H9 (cell line): Measurements from ENCODE around the gene OAS3. TPM values are rescaled to one million over a fixed set of nuclear protein-coding genes. Genes with fewer than 3 reads are reported as not detected.
"Not testable (repeated sequence)": the region's sequence is repeated elsewhere in the genome, so short reads cannot be mapped to it uniquely, and the experiment has no call there.

ENCODE experiments used
- DNase-seq: peaks from one replicate; pipeline ENCODE4 v3.0.0-alpha.2; 2017
- H2AFZ ChIP-seq: one replicate; pipeline ENCODE4 v1.6.1; 2013; ENCODE audit warnings: mild to moderate bottlenecking, low read length, control low read depth, moderate library complexity
- H2AK5ac ChIP-seq: 2 replicates; pipeline ENCODE4 v1.6.1; 2013; ENCODE audit warnings: low read length, control low read depth, mixed read lengths; ENCODE audit not compliant: insufficient read length
- H2BK120ac ChIP-seq: one replicate; pipeline ENCODE4 v1.6.1; 2013; ENCODE audit warnings: low read depth, mild to moderate bottlenecking, low read length, control low read depth, inconsistent platforms; ENCODE audit not compliant: poor library complexity, severe bottlenecking
- H2BK12ac ChIP-seq: 2 replicates; pipeline ENCODE4 v1.6.1; 2013; ENCODE audit warnings: low read length, control low read depth, mixed read lengths, low read depth; ENCODE audit not compliant: insufficient read length
- H2BK15ac ChIP-seq: 2 replicates; pipeline ENCODE4 v1.6.1; 2013; ENCODE audit warnings: low read depth, low read length, control low read depth
- H2BK20ac ChIP-seq: one replicate; pipeline ENCODE4 v1.6.1; 2013; ENCODE audit warnings: low read depth, mild to moderate bottlenecking, low read length, control low read depth, inconsistent platforms; ENCODE audit not compliant: poor library complexity, severe bottlenecking
- H2BK5ac ChIP-seq: 2 replicates; pipeline ENCODE4 v1.6.1; 2013; ENCODE audit warnings: low read length, control low read depth, mixed read lengths; ENCODE audit not compliant: insufficient read length
- H3K14ac ChIP-seq: 2 replicates; pipeline ENCODE4 v1.6.1; 2013; ENCODE audit warnings: low read length, control low read depth; ENCODE audit not compliant: insufficient read depth
- H3K18ac ChIP-seq: 2 replicates; pipeline ENCODE4 v1.6.1; 2013; ENCODE audit warnings: low read depth, mild to moderate bottlenecking, mixed read lengths, low read length, control low read depth; ENCODE audit not compliant: insufficient read length
- H3K23ac ChIP-seq: 2 replicates; pipeline ENCODE4 v1.6.1; 2013; ENCODE audit warnings: low read length, control low read depth, mixed read lengths, low read depth; ENCODE audit not compliant: insufficient read length
- H3K23me2 ChIP-seq: 2 replicates; pipeline ENCODE4 v1.6.1; 2013; ENCODE audit warnings: low read depth, mild to moderate bottlenecking, mixed read lengths, low read length, control low read depth; ENCODE audit not compliant: insufficient read length, poor library complexity, severe bottlenecking
- H3K27ac ChIP-seq: 2 replicates; pipeline ENCODE4 v1.5.1; 2013; ENCODE audit warnings: low read length, control low read depth, mixed read lengths, low read depth; ENCODE audit not compliant: insufficient read length
- H3K27me3 ChIP-seq: 2 replicates; pipeline ENCODE4 v1.6.1; 2013; ENCODE audit warnings: low read length, control low read depth, inconsistent platforms; ENCODE audit not compliant: insufficient read depth
- H3K4ac ChIP-seq: 2 replicates; pipeline ENCODE4 v1.6.1; 2013; ENCODE audit warnings: low read depth, mild to moderate bottlenecking, control low read depth, inconsistent platforms, low read length, moderate library complexity
- H3K4me1 ChIP-seq: 2 replicates; pipeline ENCODE4 v1.6.1; 2013; ENCODE audit warnings: low read length, control low read depth, inconsistent platforms; ENCODE audit not compliant: insufficient read depth
- H3K4me2 ChIP-seq: 2 replicates; pipeline ENCODE4 v1.6.1; 2013; ENCODE audit warnings: low read length, control low read depth, mixed read lengths; ENCODE audit not compliant: insufficient read length, insufficient read depth
- H3K56ac ChIP-seq: 2 replicates; pipeline ENCODE4 v1.6.1; 2013; ENCODE audit warnings: low read depth, mild to moderate bottlenecking, mixed read lengths, low read length, control low read depth; ENCODE audit not compliant: insufficient read length
- H3K79me1 ChIP-seq: 2 replicates; pipeline ENCODE4 v1.6.1; 2013; ENCODE audit warnings: low read depth, mild to moderate bottlenecking, moderate library complexity, low read length, control low read depth, inconsistent platforms; ENCODE audit not compliant: insufficient read depth, poor library complexity, severe bottlenecking
- H3K79me2 ChIP-seq: 2 replicates; pipeline ENCODE4 v1.6.1; 2013; ENCODE audit warnings: low read length, control low read depth, inconsistent platforms; ENCODE audit not compliant: insufficient read depth
- H3K9ac ChIP-seq: 2 replicates; pipeline ENCODE4 v1.6.1; 2013; ENCODE audit warnings: low read length, control low read depth, mixed read lengths; ENCODE audit not compliant: insufficient read length; ENCODE audit errors: extremely low read depth
- H3K9me3 ChIP-seq: one replicate; pipeline ENCODE4 v1.6.1; 2013; ENCODE audit warnings: low read depth, low read length, inconsistent platforms; ENCODE audit not compliant: control insufficient read depth
- H3T11ph ChIP-seq: one replicate; pipeline ENCODE4 v1.6.1; 2013; ENCODE audit warnings: mild to moderate bottlenecking, low read length, control low read depth, inconsistent platforms
- H4K20me1 ChIP-seq: one replicate; pipeline ENCODE4 v1.6.1; 2013; ENCODE audit not compliant: control insufficient read depth, insufficient read length, insufficient read depth
- H4K5ac ChIP-seq: 2 replicates; pipeline ENCODE4 v1.6.1; 2013; ENCODE audit warnings: low read depth, mild to moderate bottlenecking, mixed read lengths, low read length, control low read depth; ENCODE audit not compliant: insufficient read length
- H4K8ac ChIP-seq: replicated peaks from 2 replicates; pipeline ENCODE4 v1.6.1; 2013; ENCODE audit warnings: low read length, control low read depth, mixed read lengths, low read depth; ENCODE audit not compliant: insufficient read length
- H4K91ac ChIP-seq: 2 replicates; pipeline ENCODE4 v1.6.1; 2013; ENCODE audit warnings: low read depth, mild to moderate bottlenecking, moderate library complexity, mixed read lengths, low read length, control low read depth; ENCODE audit not compliant: insufficient read length
- H3K27ac Mint-ChIP-seq, 3 experiments: 2 replicates in 2 of 3; 3 replicates in 1 of 3; pipeline ENCODE4 v1.8.0; 2020 to 2021; ENCODE audit warnings: mixed read lengths in 3 of 3, mild to moderate bottlenecking in 1 of 3, moderate library complexity in 1 of 3
- H3K27me3 Mint-ChIP-seq: 2 replicates; pipeline ENCODE4 v1.8.0; 2021; ENCODE audit warnings: low read depth, mild to moderate bottlenecking, moderate library complexity, mixed read lengths
- H3K36me3 Mint-ChIP-seq, 3 experiments: 2 replicates in 2 of 3; 3 replicates in 1 of 3; pipeline ENCODE4 v1.8.0; 2020 to 2021; ENCODE audit warnings: low read depth in 3 of 3, mixed read lengths in 3 of 3; ENCODE audit not compliant: insufficient read depth in 1 of 3
- H3K4me1 Mint-ChIP-seq, 2 experiments: 2 replicates each; pipeline ENCODE4 v1.8.0; 2020; ENCODE audit warnings: mixed read lengths in 2 of 2
- H3K4me3 Mint-ChIP-seq, 2 experiments: 2 replicates in 1 of 2; 3 replicates in 1 of 2; pipeline ENCODE4 v1.8.0; 2020 to 2021; ENCODE audit warnings: mild to moderate bottlenecking in 2 of 2, mixed read lengths in 2 of 2, moderate library complexity in 1 of 2
- H3K9me3 Mint-ChIP-seq, 2 experiments: 2 replicates in 1 of 2; 3 replicates in 1 of 2; pipeline ENCODE4 v1.8.0; 2020; ENCODE audit warnings: mild to moderate bottlenecking in 2 of 2, mixed read lengths in 2 of 2, moderate library complexity in 1 of 2
- CTCF ChIP-seq: fragments of 200-600 bp; sonication (generic); conservative IDR thresholded peaks from 3 replicates; pipeline ENCODE4 v1.8.0; 2021; ENCODE audit warnings: antibody characterized with exemption, mild to moderate bottlenecking
- WGBS: extraction: QIAGEN DNeasy Blood & Tissue Kit; methylation state at CpG from one replicate; pipeline ENCODE4 v1.1.7; 2013; ENCODE audit warnings: missing lambda C conversion rate, low lambda C conversion rate, mixed read lengths; ENCODE audit not compliant: insufficient read length; ENCODE audit errors: extremely low coverage; 5-methylcytosine and 5-hydroxymethylcytosine counted together
- total RNA-seq: library from RNA; stranded (reverse); gene quantifications from 2 replicates; pipeline ENCODE4 v1.2.1, GENCODE V29; 2021

OAS3 gene
- total RNA-seq, 1 experiment from 2014 or later = 0.81 TPM

DNA sequence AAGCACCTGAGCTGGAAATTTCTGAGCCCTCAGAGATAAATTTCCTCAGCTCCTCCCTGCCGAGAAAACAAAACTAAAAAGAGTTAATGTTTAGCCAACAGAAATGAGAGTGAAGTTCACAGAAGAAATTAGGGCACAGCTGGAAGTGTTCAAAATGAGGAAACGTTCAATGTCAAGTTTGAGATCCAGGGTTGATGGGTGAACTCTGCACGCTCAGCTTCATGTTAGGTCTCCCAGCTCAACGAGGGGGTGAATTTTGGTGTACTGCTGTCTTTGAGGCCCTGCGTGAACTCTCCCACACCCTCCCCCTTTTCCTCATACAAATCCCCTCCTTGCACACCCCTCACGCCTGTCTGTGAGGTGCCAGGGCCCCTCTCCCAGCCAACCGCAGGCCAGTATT lies 13.3 kb upstream of the OAS3 start:
- Histone ChIP-seq H2BK15ac (no peak overlapping the region), H3K9me3 (no peaks in the 10 kb centered on the region), H2BK120ac (no peak overlapping the region), H3T11ph (no peak overlapping the region), H3K56ac (no peak overlapping the region), H3K79me2 (no peaks in the 10 kb centered on the region), H2BK12ac (no peak overlapping the region), H3K27ac (no peak overlapping the region), H3K4ac (no peak overlapping the region), H4K5ac (no peak overlapping the region), H3K27me3 (no peaks in the 10 kb centered on the region), H3K9ac (no peak overlapping the region), H2BK20ac (no peak overlapping the region), H4K20me1 (no peaks in the 10 kb centered on the region), H4K8ac (no peak overlapping the region), H2BK5ac (no peak overlapping the region), H3K4me2 (no peak overlapping the region), H4K91ac (no peak overlapping the region), H3K14ac (no peak overlapping the region), H3K23me2 (no peaks in the 10 kb centered on the region), H2AK5ac (no peak overlapping the region), H3K23ac (no peak overlapping the region), H3K79me1 (no peaks in the 10 kb centered on the region), H3K4me1 (no peaks in the 10 kb centered on the region), H3K18ac (no peak overlapping the region), H2AFZ (no peak overlapping the region)
- H3K4me1 Mint-ChIP-seq = peaks cover 3% of the 10 kb centered on the region in 2 experiments; a peak in 2 of 4 replicates
- WGBS = no CpG with 5 or more reads among the region's 7 CpGs
- no peak overlapping the region for H3K4me3 Mint-ChIP-seq
- H3K9me3 Mint-ChIP-seq = peaks cover 20 to 21% of the 10 kb centered on the region in 2 experiments
- H3K27ac Mint-ChIP-seq = no peak overlapping the region; a peak in 1 of 7 replicates
- peaks cover 0 to 14% (median 9%) of the 10 kb centered on the region in 3 experiments; a peak in 4 of 7 replicates for H3K36me3 Mint-ChIP-seq
- H3K27me3 Mint-ChIP-seq = peaks cover 45% of the 10 kb centered on the region
- no peak for TF ChIP-seq CTCF
- DNase-seq = no peak

- not testable (repeated sequence) for DNase-seq, H3T11ph ChIP-seq, H3K79me1 ChIP-seq, H4K20me1 ChIP-seq, H2BK12ac ChIP-seq, H3K56ac ChIP-seq, H4K91ac ChIP-seq, H3K27ac ChIP-seq, H3K23me2 ChIP-seq, H2BK15ac ChIP-seq, H3K4ac ChIP-seq, H2BK20ac ChIP-seq, H3K9me3 ChIP-seq, H3K4me1 ChIP-seq, H4K5ac ChIP-seq, H2BK120ac ChIP-seq, H3K27me3 ChIP-seq, H4K8ac ChIP-seq, H3K14ac ChIP-seq, H2AK5ac ChIP-seq, H2BK5ac ChIP-seq, H3K4me1 Mint-ChIP-seq, H3K79me2 ChIP-seq, H3K18ac ChIP-seq, H3K4me2 ChIP-seq, H3K23ac ChIP-seq, H3K9ac ChIP-seq, H3K4me3 Mint-ChIP-seq, H2AFZ ChIP-seq
- Mint-ChIP-seq H3K27ac (peak overlapping the region in 2 of 3 experiments; percentile 26 to 65; a peak in 2 of 7 replicates), H3K9me3 (peaks cover 22% of the 10 kb centered on the region in 2 experiments), H3K27me3 (peaks cover 33% of the 10 kb centered on the region), H3K36me3 (peaks cover 0 to 14% (median 9%) of the 10 kb centered on the region in 3 experiments; a peak in 4 of 7 replicates)
- no CpG with 5 or more reads among the region's 7 CpGs for WGBS
Observed at GRCh38 chr12:112926416-112927033, 11.7 kb upstream of the OAS3 start.
